ENCODE results near the gene HRCT1. TPM values are rescaled to one million over a fixed set of nuclear protein-coding genes. Genes with fewer than 3 reads are reported as not detected.

The HRCT1 gene
- total RNA-seq, 1 donor from 2014 or later: 1.8 TPM

DNA sequence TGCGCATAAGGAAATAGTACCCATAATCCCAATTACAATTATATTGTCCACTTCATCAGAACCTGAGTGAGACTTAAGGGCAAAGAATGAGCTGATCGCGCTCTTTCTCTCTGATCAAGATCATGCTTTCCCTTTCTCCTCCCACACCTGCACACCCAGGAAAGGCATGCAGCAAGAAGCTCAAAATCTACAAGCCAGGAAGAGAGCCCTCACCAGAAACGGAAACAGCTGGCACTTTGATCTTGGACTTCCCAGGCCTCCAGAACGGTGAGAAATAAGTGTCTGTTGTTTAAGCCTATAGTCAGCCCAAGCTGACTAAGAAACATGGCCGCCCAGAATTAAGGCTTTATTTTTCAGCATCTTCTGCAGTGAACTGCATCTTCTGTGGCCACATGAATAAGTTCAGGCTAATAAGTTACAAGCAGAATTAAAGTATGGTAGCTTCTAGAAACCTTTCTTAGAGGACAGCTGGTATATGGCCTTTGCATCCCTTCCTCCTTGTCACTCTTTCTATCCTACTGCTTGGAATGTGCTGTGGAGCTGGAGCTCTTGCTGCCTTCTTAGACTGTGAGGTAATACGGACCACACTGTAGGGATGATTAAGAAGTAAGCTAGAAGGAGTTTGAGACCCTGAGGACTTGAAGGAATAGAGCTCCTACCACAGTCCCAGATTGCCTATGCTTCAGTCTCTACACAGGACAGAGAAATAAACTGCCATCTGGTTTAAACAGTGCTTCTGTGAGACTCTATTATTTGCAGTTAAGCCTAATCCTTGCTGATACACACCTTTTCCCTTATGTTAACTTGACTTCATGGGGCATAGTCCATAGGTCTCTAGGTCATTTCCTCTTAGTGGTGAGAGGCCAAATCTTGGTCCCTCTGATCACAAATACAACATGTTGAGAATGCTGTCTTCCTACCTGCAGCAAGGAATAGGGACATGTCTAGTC lies 34.7 kb downstream of the HRCT1 start:
- peak in 1 of 2 donors; percentile 28 for DNase-seq (ENCODE audit: low read depth in 2 of 2)

DNA sequence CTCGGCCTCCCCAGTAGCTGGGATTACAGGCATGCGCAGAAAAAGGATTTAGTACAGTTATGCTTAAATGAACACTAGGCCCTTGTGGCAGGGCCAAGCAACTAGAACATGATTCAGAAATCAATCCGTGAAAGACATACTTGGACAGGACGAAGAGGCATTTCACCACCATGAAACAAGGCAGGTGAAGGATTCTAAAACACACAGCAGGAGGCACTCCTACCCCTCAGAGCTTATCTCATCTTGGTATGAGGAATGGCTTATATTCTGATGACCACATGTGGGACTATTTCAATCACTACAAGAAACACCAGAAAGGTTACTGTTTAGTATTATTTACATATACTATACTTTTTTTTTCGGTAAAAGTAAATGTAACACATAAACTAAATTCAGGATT lies 36.3 kb downstream of the HRCT1 start:
- DNase-seq (ENCODE audit: low read depth in 2 of 2): no peak

DNA sequence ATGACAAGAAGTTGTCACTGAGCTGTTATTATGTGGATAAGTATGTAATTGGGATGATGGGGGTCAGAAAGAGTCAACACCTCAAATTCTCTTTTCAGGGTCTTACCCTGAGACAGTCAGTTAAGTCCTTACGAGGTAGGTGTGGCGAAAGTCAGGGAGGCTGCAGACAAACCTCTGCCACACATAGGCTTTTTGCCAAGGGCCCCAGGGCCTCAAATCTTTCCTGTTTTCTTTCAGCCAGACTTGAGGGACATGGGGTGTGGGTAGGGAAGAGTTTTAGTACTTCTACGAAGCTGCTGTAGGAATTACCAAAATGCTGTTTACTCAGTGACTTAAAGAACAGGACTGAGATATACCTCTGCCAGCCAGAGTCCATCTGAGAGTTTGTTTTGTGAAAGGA lies 38.2 kb downstream of the HRCT1 start:
- no peak for DNase-seq (ENCODE audit: low read depth in 2 of 2)

GRCh38 chr9:35944841-35945240 lies 38.8 kb downstream of the HRCT1 start:
- no peak for DNase-seq (ENCODE audit: low read depth in 2 of 2)

DNA sequence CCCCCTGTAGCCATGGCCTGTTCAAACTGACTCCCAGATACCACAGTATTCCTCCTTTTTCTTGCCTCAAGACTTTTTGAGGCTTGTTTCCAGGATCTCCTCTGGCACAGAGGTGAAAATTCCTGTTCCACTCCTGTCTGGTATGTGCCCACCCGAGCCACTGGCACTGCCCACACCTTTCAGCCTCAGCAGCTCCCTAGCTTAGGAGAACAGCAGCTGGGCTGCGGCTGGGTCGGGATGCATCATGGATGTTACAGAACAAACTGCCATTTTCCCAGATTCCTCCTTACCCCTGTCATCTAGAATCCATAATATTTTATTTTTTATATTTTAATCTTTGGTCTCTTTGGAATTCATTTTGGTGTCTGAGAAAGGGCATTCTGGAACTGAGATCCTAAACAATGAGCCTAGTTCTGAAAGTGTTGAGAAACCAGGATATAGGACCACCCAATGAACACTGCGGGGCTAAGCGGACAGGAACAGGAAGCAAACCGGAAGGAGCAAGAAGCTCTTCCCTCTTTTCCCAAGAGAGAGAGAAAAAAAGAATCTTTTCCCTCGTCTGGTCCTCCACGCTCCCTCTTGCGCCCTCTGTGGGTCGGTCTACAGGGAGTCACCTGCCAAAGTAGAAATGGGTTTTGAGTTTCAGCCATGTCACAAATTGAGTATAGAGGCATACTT lies 39.5 kb downstream of the HRCT1 start:
- peak; percentile 76 to 82 for DNase-seq (ENCODE audit: low read depth in 2 of 2)

- peak in 1 of 2 donors; percentile 95 for DNase-seq (ENCODE audit: low read depth in 2 of 2)
These were observed 42.4 kb downstream of the HRCT1 start for GRCh38 chr9:35948451-35948850.

DNA sequence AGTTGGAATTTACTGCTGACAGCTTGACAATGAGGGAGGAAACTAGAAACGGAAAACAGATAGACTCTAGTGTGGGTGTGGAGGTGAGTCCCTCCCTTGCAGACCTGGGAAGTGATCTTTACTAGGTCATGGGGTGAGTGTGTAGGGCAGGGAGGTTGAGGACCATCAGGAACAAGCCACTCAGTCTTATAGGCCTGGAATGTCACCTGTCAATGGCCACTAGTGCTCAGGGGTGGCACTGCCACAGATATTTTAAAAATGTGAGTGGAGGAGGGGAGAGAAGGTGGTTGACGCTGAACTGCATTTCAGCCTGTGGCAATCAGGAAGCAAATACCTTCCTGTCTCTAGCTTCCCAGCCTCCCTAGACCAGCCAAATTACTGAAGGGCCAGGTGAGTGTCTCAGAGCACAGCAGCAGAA lies 42.9 kb downstream of the HRCT1 start:
- DNase-seq (ENCODE audit: low read depth in 2 of 2): peak; percentile 26 to 89

DNA sequence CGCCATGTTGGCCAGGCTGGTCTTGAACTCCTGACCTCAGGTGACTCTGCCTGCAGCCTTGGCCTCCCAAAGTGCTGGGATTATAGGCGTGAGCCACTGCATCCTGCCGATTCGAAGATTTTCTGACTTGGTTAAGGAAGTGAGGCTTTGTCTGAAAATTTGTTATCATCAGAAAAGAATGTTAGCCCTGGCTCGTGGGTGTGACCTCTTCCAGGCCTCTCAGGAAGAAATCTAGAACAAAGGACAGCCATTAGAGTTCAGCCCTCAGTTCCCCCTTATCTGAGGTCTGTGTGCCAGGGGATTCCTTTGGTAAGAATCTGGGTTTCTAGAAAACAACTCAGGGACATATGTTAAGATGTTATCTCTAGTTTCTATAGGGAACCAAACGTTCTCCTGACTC lies 45.7 kb downstream of the HRCT1 start:
- peak; percentile 16 to 89 for DNase-seq (ENCODE audit: low read depth in 2 of 2)

- DNase-seq (ENCODE audit: low read depth in 2 of 2): no peak
These were observed 46.7 kb downstream of the HRCT1 start for GRCh38 chr9:35952526-35953191.

GRCh38 chr9:35954942-35955546 lies 49.0 kb downstream of the HRCT1 start:
- peak; percentile 87 to 91 for DNase-seq (ENCODE audit: low read depth in 2 of 2)

GRCh38 chr9:35956651-35957050 lies 50.6 kb downstream of the HRCT1 start:
- no peak for DNase-seq (ENCODE audit: low read depth in 2 of 2)

Other genes with a start within 250 kb of the HRCT1 start
- gene RMRP, start 248.2 kb upstream of the HRCT1 start, total RNA-seq: 215,777 and 328,792 TPM in 2 replicates
- gene CCDC107, start 247.9 kb upstream of the HRCT1 start, total RNA-seq: 10.9 and 16.9 TPM in 2 replicates
- under 0.01 and 0.44 TPM in 2 replicates for gene ARHGEF39, start 241.0 kb upstream of the HRCT1 start, total RNA-seq
- 0.22 TPM in 1 of 2 replicates, not detected in the other for gene CA9, start 232.3 kb upstream of the HRCT1 start, total RNA-seq
- gene TPM2, start 216.3 kb upstream of the HRCT1 start, total RNA-seq: 7.3 and 9.8 TPM in 2 replicates
- 165 and 180 TPM in 2 replicates for gene TLN1, start 174.0 kb upstream of the HRCT1 start, total RNA-seq
- gene CREB3, start 173.5 kb upstream of the HRCT1 start, total RNA-seq: 34.4 and 36.7 TPM in 2 replicates
- gene GBA2, start 157.0 kb upstream of the HRCT1 start, total RNA-seq: 42.5 and 54.0 TPM in 2 replicates
- gene RGP1, start 156.9 kb upstream of the HRCT1 start, total RNA-seq: 8.1 and 10.1 TPM in 2 replicates
- gene MSMP, start 151.9 kb upstream of the HRCT1 start, total RNA-seq: 60.9 and 61.5 TPM in 2 replicates
- gene NPR2, start 114.6 kb upstream of the HRCT1 start, total RNA-seq: 0.20 and 2.0 TPM in 2 replicates
- gene SPAG8, start 93.9 kb upstream of the HRCT1 start, total RNA-seq: not detected in 2 replicates
- gene HINT2, start 91.2 kb upstream of the HRCT1 start, total RNA-seq: 2.6 and 10.7 TPM in 2 replicates
- gene FAM221B, start 77.5 kb upstream of the HRCT1 start, total RNA-seq: not detected in 2 replicates
- under 0.01 and 0.22 TPM in 2 replicates for gene TMEM8B, start 77.0 kb upstream of the HRCT1 start, total RNA-seq
- gene OR13J1, start 35.8 kb upstream of the HRCT1 start, total RNA-seq: not detected in 2 replicates
- 1.8 and 3.5 TPM in 2 replicates for gene SPAAR, start 3.3 kb downstream of the HRCT1 start, total RNA-seq
- not detected in 2 replicates for gene OR2S2, start 52.0 kb downstream of the HRCT1 start, total RNA-seq
- gene RECK, start 130.7 kb downstream of the HRCT1 start, total RNA-seq: 17.2 and 25.0 TPM in 2 replicates
- gene GLIPR2, start 230.5 kb downstream of the HRCT1 start, total RNA-seq: 42.3 and 52.2 TPM in 2 replicates

All from lung microvascular endothelial cell (primary cell).